ENCODE results near the gene GRIK3.

GRIK3 gene

DNA sequence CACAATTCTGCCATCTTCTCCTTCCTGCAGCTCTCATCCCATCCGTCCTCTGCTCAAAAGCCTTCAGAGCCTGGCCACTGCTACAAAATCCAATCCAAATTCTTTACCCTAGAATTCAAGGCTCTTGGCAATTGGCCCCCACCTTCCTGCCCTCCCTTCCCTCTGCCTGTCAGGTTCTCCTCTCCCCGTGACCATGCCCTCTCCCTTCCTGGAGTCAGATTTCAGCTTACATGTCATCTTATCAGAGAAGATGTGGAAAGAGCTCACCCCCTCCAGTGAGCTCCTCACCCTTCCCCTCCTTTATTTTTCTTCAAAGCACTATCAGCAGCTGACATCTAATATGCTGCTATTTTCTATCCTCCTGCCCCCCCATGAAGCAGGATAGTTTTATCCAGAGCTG lies 86.9 kb downstream of the GRIK3 start:
- Histone ChIP-seq H3K27me3 (no peaks in the 10 kb centered on the region), H3K9me3 (no peaks in the 10 kb centered on the region)
- no peak for DNase-seq

DNA sequence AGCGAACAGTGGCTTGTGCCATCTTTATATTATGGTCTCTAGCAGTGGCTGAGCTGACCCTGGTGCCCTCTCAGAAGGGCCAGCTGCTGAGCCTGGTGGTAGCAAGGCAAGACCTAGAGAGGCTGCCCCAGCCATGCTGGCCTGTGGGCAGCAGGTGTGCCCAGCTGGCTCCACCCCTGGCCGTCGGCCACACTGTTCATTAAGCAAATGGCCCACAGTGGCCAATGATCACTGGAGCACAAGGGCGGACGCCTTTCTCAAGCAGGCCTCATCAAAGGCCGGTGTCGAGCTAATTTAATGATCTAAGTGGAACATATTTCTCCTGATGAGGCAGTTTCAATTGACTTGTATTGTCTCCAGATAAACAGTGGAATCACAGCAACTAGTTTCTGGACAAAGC lies 89.4 kb downstream of the GRIK3 start:
- TF ChIP-seq, protein P1, sequence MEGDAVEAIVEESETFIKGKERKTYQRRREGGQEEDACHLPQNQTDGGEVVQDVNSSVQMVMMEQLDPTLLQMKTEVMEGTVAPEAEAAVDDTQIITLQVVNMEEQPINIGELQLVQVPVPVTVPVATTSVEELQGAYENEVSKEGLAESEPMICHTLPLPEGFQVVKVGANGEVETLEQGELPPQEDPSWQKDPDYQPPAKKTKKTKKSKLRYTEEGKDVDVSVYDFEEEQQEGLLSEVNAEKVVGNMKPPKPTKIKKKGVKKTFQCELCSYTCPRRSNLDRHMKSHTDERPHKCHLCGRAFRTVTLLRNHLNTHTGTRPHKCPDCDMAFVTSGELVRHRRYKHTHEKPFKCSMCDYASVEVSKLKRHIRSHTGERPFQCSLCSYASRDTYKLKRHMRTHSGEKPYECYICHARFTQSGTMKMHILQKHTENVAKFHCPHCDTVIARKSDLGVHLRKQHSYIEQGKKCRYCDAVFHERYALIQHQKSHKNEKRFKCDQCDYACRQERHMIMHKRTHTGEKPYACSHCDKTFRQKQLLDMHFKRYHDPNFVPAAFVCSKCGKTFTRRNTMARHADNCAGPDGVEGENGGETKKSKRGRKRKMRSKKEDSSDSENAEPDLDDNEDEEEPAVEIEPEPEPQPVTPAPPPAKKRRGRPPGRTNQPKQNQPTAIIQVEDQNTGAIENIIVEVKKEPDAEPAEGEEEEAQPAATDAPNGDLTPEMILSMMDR (IDR thresholded peaks at IDR 0.05; ENCODE audit: low read depth, low read length) = no peak
- Histone ChIP-seq H3K4me1 (no peaks in the 10 kb centered on the region), H3K4me3 (ENCODE audit: low read depth, low read length) (no peak overlapping the region), H3K9me3 (no peaks in the 10 kb centered on the region), H3K36me3 (no peaks in the 10 kb centered on the region), H3K27me3 (no peaks in the 10 kb centered on the region)
- no peak for DNase-seq

More for the DNA sequence above, 86.9 kb downstream of the GRIK3 start:
- Histone ChIP-seq H3K4me3 (ENCODE audit: low read depth, low read length) (no peak overlapping the region), H3K4me1 (no peaks in the 10 kb centered on the region), H3K36me3 (no peaks in the 10 kb centered on the region)
- TF ChIP-seq, protein P1 (IDR thresholded peaks at IDR 0.05; ENCODE audit: low read depth, low read length) = no peak

DNA sequence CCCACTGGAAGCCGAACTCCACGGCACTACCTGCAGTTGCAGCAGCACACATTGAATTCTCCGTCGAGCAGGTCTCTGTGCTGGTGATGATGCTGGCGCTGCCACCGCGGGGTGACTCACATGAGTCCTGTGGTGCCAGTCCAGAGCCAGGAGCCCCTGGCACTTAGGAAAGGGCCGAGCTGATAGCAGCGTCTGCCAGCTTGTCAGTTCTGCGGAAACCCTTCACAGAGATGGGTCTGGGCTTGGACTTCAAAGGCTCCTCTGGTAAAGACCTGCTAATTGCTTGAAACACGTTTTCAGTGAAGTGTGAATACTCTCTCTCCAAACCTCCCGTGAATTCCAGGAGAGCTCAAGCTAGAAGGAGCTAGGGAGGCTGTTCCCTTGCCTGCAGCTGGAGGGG lies 92.2 kb downstream of the GRIK3 start:
- TF ChIP-seq, protein P1 (IDR thresholded peaks at IDR 0.05; ENCODE audit: low read depth, low read length) = no peak
- no peak overlapping the region for H3K4me3 ChIP-seq (ENCODE audit: low read depth, low read length)
- no peaks in the 10 kb centered on the region for H3K27me3 ChIP-seq
- no peaks in the 10 kb centered on the region for H3K4me1 ChIP-seq
- DNase-seq = no peak
- H3K36me3 ChIP-seq = no peaks in the 10 kb centered on the region
- no peaks in the 10 kb centered on the region for H3K9me3 ChIP-seq

DNA sequence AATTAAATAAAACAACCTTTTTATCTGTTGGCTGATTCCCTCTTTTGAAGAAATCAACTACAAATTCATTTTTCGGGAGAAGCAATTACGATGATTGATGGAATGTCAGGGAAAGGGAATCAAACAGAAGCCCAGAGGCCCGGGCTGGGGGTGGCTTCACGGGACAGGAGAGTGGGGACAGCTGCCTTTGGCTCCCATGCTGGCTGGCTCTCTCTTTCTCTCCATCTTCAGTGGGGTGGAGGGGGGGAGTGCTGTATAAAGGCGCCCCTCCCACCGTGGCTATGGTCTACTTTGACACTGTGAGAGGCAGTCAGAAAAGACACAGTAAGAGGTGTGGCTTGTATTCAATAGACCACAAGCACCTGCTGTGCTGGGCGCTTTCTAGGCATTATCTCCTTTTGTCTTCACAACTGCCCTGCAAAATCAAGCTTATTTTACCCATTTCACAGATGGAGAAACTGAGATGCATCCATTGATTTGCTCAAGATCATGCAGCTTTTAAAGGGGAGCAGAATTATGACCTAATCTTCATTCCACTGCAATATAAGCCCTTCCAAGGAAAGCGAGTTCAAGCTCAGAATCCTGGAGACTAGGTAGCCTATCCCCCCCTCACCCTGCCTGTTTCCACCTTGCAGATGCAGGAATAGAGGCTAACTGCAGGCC lies 92.9 kb downstream of the GRIK3 start:
- H3K27me3 ChIP-seq = no peaks in the 10 kb centered on the region
- no peaks in the 10 kb centered on the region for H3K36me3 ChIP-seq
- no peaks in the 10 kb centered on the region for H3K4me1 ChIP-seq
- DNase-seq = no peak
- H3K4me3 ChIP-seq (ENCODE audit: low read depth, low read length) = no peak overlapping the region
- no peaks in the 10 kb centered on the region for H3K9me3 ChIP-seq
- TF ChIP-seq, protein P1 (IDR thresholded peaks at IDR 0.05; ENCODE audit: low read depth, low read length) = no peak

DNA sequence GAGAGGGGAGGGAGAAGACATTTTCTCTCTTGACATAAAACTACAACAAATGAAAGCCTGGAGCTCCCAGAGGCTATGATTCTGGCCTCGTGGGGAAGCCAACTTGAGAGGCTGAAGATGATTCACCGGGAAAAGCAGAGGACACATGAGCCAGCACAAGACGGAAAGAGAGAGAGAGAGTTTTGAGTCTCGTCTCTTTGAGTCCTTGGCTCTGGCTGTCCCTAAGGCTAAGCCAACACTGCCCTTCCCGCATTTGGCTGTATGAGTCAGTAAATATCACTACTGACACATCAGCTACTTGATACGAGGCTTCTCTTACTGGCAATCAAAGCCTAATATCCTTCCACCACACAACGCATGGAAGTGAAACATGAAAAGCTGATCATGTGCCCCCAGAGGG lies 95.5 kb downstream of the GRIK3 start:
- no peak for DNase-seq
- H3K27me3 ChIP-seq = no peaks in the 10 kb centered on the region
- no peaks in the 10 kb centered on the region for H3K4me1 ChIP-seq
- TF ChIP-seq, protein P1 (IDR thresholded peaks at IDR 0.05; ENCODE audit: low read depth, low read length) = no peak
- H3K9me3 ChIP-seq = no peaks in the 10 kb centered on the region
- no peaks in the 10 kb centered on the region for H3K36me3 ChIP-seq
- H3K4me3 ChIP-seq (ENCODE audit: low read depth, low read length) = no peak overlapping the region

DNA sequence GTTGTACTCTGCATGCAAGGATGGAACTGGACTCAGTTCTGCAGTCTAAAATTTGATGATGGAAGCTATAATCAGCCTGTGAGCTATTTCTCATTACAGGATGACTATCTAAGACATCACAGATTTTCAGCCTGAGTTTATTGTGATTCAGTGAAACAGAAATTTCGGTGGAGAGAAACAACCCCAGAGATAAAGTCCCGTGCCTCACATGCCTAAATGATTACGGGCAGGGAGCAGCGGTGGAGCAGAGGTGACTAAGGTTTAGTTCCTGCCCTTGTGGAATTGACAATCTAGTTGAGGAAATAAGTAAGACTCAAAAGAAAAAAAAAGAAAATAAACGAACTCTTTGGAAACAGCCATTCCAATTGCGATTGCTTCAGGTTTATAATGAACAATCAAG lies 96.9 kb downstream of the GRIK3 start:
- DNase-seq = no peak
- Histone ChIP-seq H3K9me3 (no peaks in the 10 kb centered on the region), H3K4me1 (no peaks in the 10 kb centered on the region), H3K4me3 (ENCODE audit: low read depth, low read length) (no peak overlapping the region), H3K27me3 (no peaks in the 10 kb centered on the region), H3K36me3 (no peaks in the 10 kb centered on the region)
- TF ChIP-seq, protein P1 (IDR thresholded peaks at IDR 0.05; ENCODE audit: low read depth, low read length) = no peak
